ENCODE results near the gene DMBT1.

The DMBT1 gene

GRCh38 chr10:122531261-122531660 is 29.3 kb upstream of the DMBT1 start:
- Histone ChIP-seq H3K4me3 (ENCODE audit: low read length) (no peak overlapping the region), H3K4me1 (ENCODE audit: insufficient read depth, low read length) (no peaks in the 10 kb centered on the region), H3K9me3 (ENCODE audit: low read length) (peaks cover 3% of the 10 kb centered on the region), H3K27me3 (ENCODE audit: insufficient read depth, low read length) (no peaks in the 10 kb centered on the region), H2AFZ (ENCODE audit: low read depth, low read length) (no peak overlapping the region), H3K36me3 (ENCODE audit: insufficient read depth, low read length) (no peaks in the 10 kb centered on the region)

DNA sequence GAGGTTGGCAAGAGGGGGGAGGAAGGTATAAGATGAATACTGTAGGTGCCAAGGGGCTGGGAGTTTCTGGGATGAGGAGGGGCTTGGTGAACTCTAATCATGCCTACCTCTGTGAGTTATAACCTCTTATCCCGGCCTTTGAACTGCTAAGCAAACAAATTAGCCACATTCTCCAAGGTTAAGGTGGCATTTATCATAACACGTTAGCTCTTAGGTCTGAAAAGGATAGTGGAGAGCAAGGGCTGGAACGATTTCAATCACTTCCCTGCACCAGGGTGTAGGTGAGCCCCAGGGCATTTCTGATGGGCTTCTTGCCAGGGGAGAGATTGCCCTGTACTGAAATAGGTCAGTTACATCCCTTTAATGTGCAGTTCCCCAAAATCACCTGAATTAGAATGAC is 28.6 kb upstream of the DMBT1 start:
- no peaks in the 10 kb centered on the region for H3K4me1 ChIP-seq (ENCODE audit: insufficient read depth, low read length)
- H2AFZ ChIP-seq (ENCODE audit: low read depth, low read length) = no peak overlapping the region
- no peaks in the 10 kb centered on the region for H3K27me3 ChIP-seq (ENCODE audit: insufficient read depth, low read length)
- H3K9me3 ChIP-seq (ENCODE audit: low read length) = peaks cover 3% of the 10 kb centered on the region
- H3K36me3 ChIP-seq (ENCODE audit: insufficient read depth, low read length) = no peaks in the 10 kb centered on the region
- H3K4me3 ChIP-seq (ENCODE audit: low read length) = no peak overlapping the region

GRCh38 chr10:122532601-122533296 is 27.8 kb upstream of the DMBT1 start:
- H3K4me3 ChIP-seq (ENCODE audit: low read length) = no peak overlapping the region
- H3K27me3 ChIP-seq (ENCODE audit: insufficient read depth, low read length) = no peaks in the 10 kb centered on the region

GRCh38 chr10:122537545-122537944 is 23.0 kb upstream of the DMBT1 start:
- no peak overlapping the region for H3K4me3 ChIP-seq (ENCODE audit: low read length)
- no peak overlapping the region for H2AFZ ChIP-seq (ENCODE audit: low read depth, low read length)
- no peaks in the 10 kb centered on the region for H3K27me3 ChIP-seq (ENCODE audit: insufficient read depth, low read length)
- no peaks in the 10 kb centered on the region for H3K9me3 ChIP-seq (ENCODE audit: low read length)
- no peaks in the 10 kb centered on the region for H3K4me1 ChIP-seq (ENCODE audit: insufficient read depth, low read length)
- H3K36me3 ChIP-seq (ENCODE audit: insufficient read depth, low read length) = no peaks in the 10 kb centered on the region

More at GRCh38 chr10:122532601-122533296, 27.8 kb upstream of the DMBT1 start:
- H3K4me1 ChIP-seq (ENCODE audit: insufficient read depth, low read length) = no peaks in the 10 kb centered on the region
- peaks cover 3% of the 10 kb centered on the region for H3K9me3 ChIP-seq (ENCODE audit: low read length)
- no peak overlapping the region for H2AFZ ChIP-seq (ENCODE audit: low read depth, low read length)
- H3K36me3 ChIP-seq (ENCODE audit: insufficient read depth, low read length) = no peaks in the 10 kb centered on the region

DNA sequence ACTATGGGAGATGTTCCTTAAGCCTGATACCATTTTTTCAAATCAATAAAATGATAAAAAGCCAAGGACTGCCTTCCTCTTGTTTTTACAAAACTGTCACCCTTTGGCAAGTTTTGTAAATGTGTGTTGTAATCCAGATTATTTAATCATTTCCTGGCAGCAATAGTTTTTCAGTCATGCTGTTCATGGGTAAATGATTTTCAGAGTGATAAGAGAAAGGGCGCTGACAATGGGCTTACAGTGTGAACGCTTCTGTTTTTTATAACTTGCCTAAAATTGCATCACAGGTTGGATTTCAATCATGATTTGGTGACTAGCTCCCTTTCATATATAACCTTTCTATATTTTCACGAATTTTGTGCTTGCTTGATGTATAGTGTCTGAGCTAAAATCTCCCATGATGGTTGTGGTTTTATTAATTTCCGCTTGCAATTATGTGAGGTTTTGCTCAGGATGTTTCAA is 19.0 kb upstream of the DMBT1 start:
- H2AFZ ChIP-seq (ENCODE audit: low read depth, low read length) = no peak overlapping the region
- H3K4me3 ChIP-seq (ENCODE audit: low read length) = no peak overlapping the region
- H3K9me3 ChIP-seq (ENCODE audit: low read length) = no peaks in the 10 kb centered on the region
- H3K27me3 ChIP-seq (ENCODE audit: insufficient read depth, low read length) = peaks cover 4% of the 10 kb centered on the region
- no peaks in the 10 kb centered on the region for H3K36me3 ChIP-seq (ENCODE audit: insufficient read depth, low read length)
- H3K4me1 ChIP-seq (ENCODE audit: insufficient read depth, low read length) = no peaks in the 10 kb centered on the region

DNA sequence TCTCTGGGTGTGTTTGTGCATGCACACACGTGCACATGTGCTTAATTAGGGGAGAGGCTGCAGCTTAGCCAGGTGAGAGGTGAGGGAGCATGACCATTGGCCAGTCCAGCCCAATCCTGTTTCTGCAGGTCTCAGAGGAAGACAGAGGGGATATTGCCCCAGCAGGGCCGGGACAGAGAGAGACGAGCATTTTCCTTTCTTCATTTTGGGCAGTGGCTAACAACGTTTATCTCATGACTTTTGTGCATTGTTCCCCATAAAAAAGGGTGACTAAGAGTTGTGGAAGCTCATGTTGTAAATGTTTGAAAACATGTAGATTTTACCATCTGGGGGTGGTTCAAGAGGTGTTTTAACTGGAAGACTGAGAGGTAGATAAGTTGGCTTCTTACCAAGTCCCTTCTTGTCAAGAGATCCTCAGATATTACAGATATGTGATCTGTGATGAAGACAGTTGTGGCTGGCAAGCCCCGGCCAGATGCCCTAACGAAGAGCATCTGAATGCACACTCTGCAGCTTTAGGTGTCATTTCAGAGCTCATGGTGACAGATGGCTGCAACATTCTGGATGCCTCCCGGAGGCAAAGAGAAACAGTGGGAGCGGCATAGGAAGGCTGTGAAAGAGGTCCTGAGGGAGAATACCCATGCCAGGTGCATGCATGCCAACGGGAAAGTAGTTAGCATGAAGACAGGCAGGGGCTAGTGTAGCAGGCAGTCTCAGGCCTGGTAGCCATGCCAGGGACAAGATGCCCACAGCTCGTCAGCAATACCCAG is 16.7 kb upstream of the DMBT1 start:
- Histone ChIP-seq H3K36me3 (ENCODE audit: insufficient read depth, low read length) (no peaks in the 10 kb centered on the region), H3K4me3 (ENCODE audit: low read length) (no peak overlapping the region), H3K9me3 (ENCODE audit: low read length) (no peaks in the 10 kb centered on the region), H2AFZ (ENCODE audit: low read depth, low read length) (no peak overlapping the region), H3K4me1 (ENCODE audit: insufficient read depth, low read length) (no peaks in the 10 kb centered on the region), H3K27me3 (ENCODE audit: insufficient read depth, low read length) (peaks cover 4% of the 10 kb centered on the region)

GRCh38 chr10:122544493-122544892 is 16.1 kb upstream of the DMBT1 start:
- H3K4me1 ChIP-seq (ENCODE audit: insufficient read depth, low read length) = no peaks in the 10 kb centered on the region
- peaks cover 6% of the 10 kb centered on the region for H3K27me3 ChIP-seq (ENCODE audit: insufficient read depth, low read length)
- no peak overlapping the region for H2AFZ ChIP-seq (ENCODE audit: low read depth, low read length)
- no peak overlapping the region for H3K4me3 ChIP-seq (ENCODE audit: low read length)
- no peaks in the 10 kb centered on the region for H3K9me3 ChIP-seq (ENCODE audit: low read length)
- no peaks in the 10 kb centered on the region for H3K36me3 ChIP-seq (ENCODE audit: insufficient read depth, low read length)

GRCh38 chr10:122546242-122546641 is 14.3 kb upstream of the DMBT1 start:
- Histone ChIP-seq H2AFZ (ENCODE audit: low read depth, low read length) (no peak overlapping the region), H3K4me1 (ENCODE audit: insufficient read depth, low read length) (no peaks in the 10 kb centered on the region), H3K36me3 (ENCODE audit: insufficient read depth, low read length) (no peaks in the 10 kb centered on the region), H3K27me3 (ENCODE audit: insufficient read depth, low read length) (peaks cover 9% of the 10 kb centered on the region), H3K4me3 (ENCODE audit: low read length) (no peak overlapping the region), H3K9me3 (ENCODE audit: low read length) (no peaks in the 10 kb centered on the region)

DNA sequence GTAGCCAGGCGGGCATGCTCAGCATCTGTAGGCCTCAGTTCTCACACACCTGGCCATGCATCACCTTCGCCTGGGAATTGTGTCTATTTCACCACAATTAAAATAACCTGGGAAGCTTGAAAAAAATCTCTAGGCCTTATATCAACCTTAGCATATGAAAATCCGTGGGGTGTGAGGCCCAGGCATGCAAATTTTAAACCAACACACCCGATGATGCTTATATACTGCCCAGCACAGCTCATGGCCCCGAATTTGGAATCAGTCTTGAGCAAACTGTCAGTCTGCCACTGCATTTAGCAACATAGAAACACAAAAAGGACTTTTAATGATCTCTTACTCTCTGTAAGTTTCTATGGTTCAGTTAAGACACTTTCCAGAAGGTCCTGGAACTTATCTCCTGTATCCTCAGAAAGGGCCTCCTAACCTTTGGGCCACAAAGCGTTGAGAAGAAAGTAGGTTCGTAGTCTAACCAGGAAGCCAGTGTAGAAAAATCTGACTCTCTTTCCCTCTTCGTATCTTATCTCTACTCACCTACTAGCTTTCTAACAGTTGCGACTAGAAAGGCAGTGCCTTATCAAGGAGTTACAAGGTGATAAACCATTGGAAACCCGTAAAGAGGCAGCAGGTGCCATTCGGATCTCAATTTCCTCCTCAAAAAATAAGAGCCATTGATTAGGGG is 12.0 kb upstream of the DMBT1 start:
- Histone ChIP-seq H2AFZ (ENCODE audit: low read depth, low read length) (no peak overlapping the region), H3K4me1 (ENCODE audit: insufficient read depth, low read length) (no peaks in the 10 kb centered on the region), H3K9me3 (ENCODE audit: low read length) (no peaks in the 10 kb centered on the region), H3K36me3 (ENCODE audit: insufficient read depth, low read length) (no peaks in the 10 kb centered on the region), H3K27me3 (ENCODE audit: insufficient read depth, low read length) (peaks cover 9% of the 10 kb centered on the region), H3K4me3 (ENCODE audit: low read length) (no peak overlapping the region)

- Histone ChIP-seq H3K4me3 (ENCODE audit: low read length) (no peak overlapping the region), H2AFZ (ENCODE audit: low read depth, low read length) (no peak overlapping the region), H3K27me3 (ENCODE audit: insufficient read depth, low read length) (peaks cover 7% of the 10 kb centered on the region), H3K36me3 (ENCODE audit: insufficient read depth, low read length) (no peaks in the 10 kb centered on the region), H3K9me3 (ENCODE audit: low read length) (no peaks in the 10 kb centered on the region), H3K4me1 (ENCODE audit: insufficient read depth, low read length) (no peaks in the 10 kb centered on the region)
These were observed 10.9 kb upstream of the DMBT1 start for GRCh38 chr10:122549636-122550035.

GRCh38 chr10:122550427-122550826 is 10.1 kb upstream of the DMBT1 start:
- Histone ChIP-seq H2AFZ (ENCODE audit: low read depth, low read length) (no peak overlapping the region), H3K36me3 (ENCODE audit: insufficient read depth, low read length) (no peaks in the 10 kb centered on the region), H3K4me1 (ENCODE audit: insufficient read depth, low read length) (no peaks in the 10 kb centered on the region), H3K27me3 (ENCODE audit: insufficient read depth, low read length) (peaks cover 5% of the 10 kb centered on the region), H3K4me3 (ENCODE audit: low read length) (no peak overlapping the region), H3K9me3 (ENCODE audit: low read length) (no peaks in the 10 kb centered on the region)

DNA sequence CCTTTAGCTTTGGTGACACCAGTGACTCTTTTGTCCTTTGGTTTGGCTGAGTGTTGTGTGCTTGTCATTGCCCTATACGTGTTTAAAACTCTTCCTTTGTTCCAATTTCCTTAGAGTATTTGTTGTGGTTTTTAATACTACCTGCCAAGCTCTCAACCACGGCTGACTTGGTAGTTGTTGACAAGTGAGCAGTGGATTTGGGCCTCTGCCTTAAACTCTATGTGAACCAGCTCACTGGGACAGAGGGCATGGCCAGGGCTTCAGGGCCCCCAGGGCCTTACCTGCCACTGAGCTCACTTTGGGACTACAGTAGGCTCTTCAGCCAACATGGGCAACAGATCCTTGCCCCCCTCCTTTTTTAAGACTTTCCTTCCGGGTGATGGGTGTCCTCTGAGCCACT is 9.6 kb upstream of the DMBT1 start:
- Histone ChIP-seq H3K27me3 (ENCODE audit: insufficient read depth, low read length) (peaks cover 5% of the 10 kb centered on the region), H3K4me3 (ENCODE audit: low read length) (no peak overlapping the region), H2AFZ (ENCODE audit: low read depth, low read length) (no peak overlapping the region), H3K4me1 (ENCODE audit: insufficient read depth, low read length) (no peaks in the 10 kb centered on the region), H3K36me3 (ENCODE audit: insufficient read depth, low read length) (no peaks in the 10 kb centered on the region), H3K9me3 (ENCODE audit: low read length) (no peaks in the 10 kb centered on the region)

DNA sequence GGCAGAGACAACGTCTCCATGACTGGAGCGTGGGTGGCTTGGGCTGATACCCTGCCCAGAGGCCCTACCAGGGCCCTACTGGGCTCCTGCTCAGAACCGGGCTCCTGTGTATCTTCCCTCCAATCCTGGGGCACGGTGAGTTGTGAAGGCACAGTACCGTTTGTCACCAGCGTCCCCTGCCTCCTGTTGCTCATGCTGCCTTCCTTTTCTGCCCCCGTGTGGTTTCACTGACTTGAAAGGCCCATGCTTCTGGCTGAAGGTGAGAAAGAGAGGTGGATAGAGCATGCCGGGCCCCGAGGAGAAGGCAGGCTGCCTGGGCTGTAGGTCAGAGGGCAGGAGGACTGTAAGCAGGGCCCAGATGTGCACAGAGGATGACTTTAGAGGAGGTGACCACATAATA is 9.1 kb upstream of the DMBT1 start:
- Histone ChIP-seq H3K4me1 (ENCODE audit: insufficient read depth, low read length) (no peaks in the 10 kb centered on the region), H3K27me3 (ENCODE audit: insufficient read depth, low read length) (peaks cover 5% of the 10 kb centered on the region), H3K4me3 (ENCODE audit: low read length) (no peak overlapping the region), H3K36me3 (ENCODE audit: insufficient read depth, low read length) (no peaks in the 10 kb centered on the region), H3K9me3 (ENCODE audit: low read length) (no peaks in the 10 kb centered on the region), H2AFZ (ENCODE audit: low read depth, low read length) (no peak overlapping the region)
